ENCODE measurements around the gene TRABD2A.

GRCh38 chr2:84919885-84920580 is 39.1 kb upstream of the TRABD2A start:
- TF ChIP-seq NCOA2 (CRISPR knock-in tag; IDR thresholded peaks at IDR 0.05) (peak; percentile 68), POLR2A (IDR thresholded peaks at IDR 0.05; ENCODE audit: insufficient read depth in 1 of 2, low read depth in 2 of 2, low read length in 2 of 2) (peak; percentile 35 to 53; a peak in 2 of 4 replicates), ZNF777 (CRISPR knock-in tag; IDR thresholded peaks at IDR 0.05) (no peak), EP300 (IDR thresholded peaks at IDR 0.05; ENCODE audit: low read depth in 2 of 2, low read length in 2 of 2) (peak; percentile 28 to 79; a peak in 2 of 4 replicates), EP300 (CRISPR knock-in tag; IDR thresholded peaks at IDR 0.05; ENCODE audit: borderline replicate concordance) (peak; percentile 81; the same call in 1 of the 2 replicates)
- TF ChIP-seq, protein P1, sequence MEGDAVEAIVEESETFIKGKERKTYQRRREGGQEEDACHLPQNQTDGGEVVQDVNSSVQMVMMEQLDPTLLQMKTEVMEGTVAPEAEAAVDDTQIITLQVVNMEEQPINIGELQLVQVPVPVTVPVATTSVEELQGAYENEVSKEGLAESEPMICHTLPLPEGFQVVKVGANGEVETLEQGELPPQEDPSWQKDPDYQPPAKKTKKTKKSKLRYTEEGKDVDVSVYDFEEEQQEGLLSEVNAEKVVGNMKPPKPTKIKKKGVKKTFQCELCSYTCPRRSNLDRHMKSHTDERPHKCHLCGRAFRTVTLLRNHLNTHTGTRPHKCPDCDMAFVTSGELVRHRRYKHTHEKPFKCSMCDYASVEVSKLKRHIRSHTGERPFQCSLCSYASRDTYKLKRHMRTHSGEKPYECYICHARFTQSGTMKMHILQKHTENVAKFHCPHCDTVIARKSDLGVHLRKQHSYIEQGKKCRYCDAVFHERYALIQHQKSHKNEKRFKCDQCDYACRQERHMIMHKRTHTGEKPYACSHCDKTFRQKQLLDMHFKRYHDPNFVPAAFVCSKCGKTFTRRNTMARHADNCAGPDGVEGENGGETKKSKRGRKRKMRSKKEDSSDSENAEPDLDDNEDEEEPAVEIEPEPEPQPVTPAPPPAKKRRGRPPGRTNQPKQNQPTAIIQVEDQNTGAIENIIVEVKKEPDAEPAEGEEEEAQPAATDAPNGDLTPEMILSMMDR (CRISPR knock-in tag; IDR thresholded peaks at IDR 0.05), result no peak
- TF ChIP-seq, protein P2, sequence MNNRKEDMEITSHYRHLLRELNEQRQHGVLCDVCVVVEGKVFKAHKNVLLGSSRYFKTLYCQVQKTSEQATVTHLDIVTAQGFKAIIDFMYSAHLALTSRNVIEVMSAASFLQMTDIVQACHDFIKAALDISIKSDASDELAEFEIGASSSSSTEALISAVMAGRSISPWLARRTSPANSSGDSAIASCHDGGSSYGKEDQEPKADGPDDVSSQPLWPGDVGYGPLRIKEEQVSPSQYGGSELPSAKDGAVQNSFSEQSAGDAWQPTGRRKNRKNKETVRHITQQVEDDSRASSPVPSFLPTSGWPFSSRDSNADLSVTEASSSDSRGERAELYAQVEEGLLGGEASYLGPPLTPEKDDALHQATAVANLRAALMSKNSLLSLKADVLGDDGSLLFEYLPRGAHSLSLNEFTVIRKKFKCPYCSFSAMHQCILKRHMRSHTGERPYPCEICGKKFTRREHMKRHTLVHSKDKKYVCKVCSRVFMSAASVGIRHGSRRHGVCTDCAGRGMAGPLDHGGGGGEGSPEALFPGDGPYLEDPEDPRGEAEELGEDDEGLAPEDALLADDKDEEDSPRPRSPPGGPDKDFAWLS (CRISPR knock-in tag; IDR thresholded peaks at IDR 0.05; ENCODE audit: borderline replicate concordance), result no peak
